ENCODE measurements around the gene METTL26.

Gene METTL26

GRCh38 chr16:658679-659571 is 22.8 kb upstream of the METTL26 start:
- no peak for DNase-seq

GRCh38 chr16:657487-657886 is 21.4 kb upstream of the METTL26 start:
- DNase-seq, result no peak

DNA sequence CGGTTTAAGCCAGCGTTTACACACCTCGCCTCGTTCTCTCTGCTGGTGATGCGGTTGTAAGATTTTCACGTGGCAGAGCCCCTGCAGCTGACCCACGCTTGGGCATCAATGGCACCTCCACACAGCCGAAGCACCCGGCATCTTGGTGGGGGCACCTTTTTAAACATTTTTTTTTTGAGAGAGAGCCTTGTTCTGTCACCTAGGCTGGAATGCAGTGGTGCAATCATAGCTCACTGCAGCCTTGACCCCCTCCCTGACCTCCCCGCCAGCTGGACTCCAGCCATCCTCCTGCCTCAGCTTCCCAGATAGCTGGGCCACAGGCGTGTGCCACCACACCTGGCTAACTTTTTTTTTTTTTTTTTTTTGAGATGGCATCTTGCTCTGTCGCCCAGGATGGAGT is 17.9 kb upstream of the METTL26 start:
- DNase-seq, result no peak

GRCh38 chr16:652454-653305 is 16.6 kb upstream of the METTL26 start:
- DNase-seq, result no peak

DNA sequence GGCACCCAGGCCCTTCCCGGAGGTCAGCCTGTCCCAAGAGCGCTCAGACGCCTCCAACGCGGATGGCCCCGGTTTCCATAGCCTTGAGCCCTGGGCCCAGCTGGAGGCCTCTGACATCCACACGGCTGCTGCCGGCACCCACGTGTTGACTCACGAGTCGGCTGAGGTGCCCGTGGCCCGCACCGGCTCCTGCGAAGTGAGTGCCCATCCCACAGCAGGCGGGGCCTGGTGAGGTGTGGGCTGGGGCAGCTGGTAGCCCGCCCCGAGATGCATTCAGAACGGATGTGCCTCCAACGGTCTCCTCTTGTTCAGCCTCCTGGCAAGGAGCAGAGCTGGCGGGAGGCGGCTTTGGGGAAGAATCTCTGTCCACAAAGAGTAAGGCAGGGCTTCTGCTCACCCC is 15.7 kb upstream of the METTL26 start:
- no peak for DNase-seq

DNA sequence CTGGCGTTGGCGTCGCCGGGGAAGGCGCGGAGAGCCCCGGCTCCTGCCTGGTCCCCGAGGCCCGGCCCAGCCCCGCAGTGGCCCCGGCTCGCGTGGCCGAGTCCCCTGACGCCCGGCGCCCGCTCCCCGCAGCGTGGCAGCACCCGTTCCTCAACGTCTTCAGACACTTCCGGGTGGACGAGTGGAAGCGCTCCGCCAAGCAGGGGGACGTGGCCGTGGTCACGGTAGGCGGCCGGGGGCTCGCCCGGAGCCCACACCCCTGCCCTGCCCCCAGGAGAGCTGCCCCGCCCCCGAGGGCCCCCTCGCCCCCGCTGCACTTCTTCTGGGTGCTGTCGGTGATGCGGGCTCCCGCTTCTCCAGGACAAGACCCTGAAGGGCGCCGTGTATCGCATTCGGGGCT is 13.5 kb upstream of the METTL26 start:
- DNase-seq, result no peak

DNA sequence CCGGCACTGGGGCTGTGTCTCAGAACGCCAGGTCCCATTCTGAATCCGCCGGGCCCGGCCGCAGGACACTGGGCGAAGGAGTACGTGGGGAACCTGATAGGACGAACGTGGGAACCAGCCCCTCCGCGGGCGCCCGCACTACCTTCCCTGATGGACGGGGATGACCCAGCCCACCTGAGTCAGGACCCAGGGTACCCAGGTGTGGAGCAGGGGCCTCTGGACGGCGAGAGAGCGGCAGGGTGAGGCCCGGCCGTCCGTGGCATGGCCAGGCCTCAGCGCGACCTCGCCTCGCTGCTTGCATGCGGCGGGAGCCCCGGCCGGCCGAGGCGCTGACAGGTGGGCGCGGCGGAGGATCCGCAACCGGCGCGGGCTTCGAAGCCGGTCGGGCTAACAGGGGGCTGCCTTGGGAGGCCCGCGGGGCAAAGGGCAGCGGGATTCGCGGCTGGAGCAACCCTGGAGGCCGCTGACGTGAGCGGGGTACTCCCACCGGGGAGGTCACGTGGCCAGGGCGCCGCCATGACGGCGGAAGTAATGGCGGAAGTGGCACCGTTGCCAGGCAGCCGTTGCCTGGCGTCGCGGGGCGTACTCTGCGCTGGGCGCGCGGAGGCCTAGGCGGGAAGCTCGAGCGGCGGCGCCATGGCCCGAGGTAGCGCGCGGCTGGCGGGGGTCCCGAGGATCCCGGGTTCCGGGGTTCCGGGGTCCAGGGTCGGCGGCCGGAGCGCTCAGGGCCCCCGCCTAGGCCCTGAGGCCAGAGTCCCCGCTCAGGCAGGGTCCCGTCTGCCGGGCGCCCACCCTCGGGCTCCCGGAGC is 12.9 kb upstream of the METTL26 start, which contains the start of gene WDR90:
WDR90 (plus strand) TSS at position 585 of the 809 bp plus-strand sequence; CDS start at position 637, 52 bp downstream.
- DNase-seq, result peak; percentile 91

GRCh38 chr16:648071-648780 is 12.1 kb upstream of the METTL26 start:
- peak; percentile 41 for DNase-seq

GRCh38 chr16:647173-647902 is 11.2 kb upstream of the METTL26 start:
- DNase-seq, result no peak

- DNase-seq, result no peak
These were observed 10.6 kb upstream of the METTL26 start for GRCh38 chr16:646679-647172.

- no peak for DNase-seq
These were observed 10.0 kb upstream of the METTL26 start for GRCh38 chr16:645852-646678.

DNA sequence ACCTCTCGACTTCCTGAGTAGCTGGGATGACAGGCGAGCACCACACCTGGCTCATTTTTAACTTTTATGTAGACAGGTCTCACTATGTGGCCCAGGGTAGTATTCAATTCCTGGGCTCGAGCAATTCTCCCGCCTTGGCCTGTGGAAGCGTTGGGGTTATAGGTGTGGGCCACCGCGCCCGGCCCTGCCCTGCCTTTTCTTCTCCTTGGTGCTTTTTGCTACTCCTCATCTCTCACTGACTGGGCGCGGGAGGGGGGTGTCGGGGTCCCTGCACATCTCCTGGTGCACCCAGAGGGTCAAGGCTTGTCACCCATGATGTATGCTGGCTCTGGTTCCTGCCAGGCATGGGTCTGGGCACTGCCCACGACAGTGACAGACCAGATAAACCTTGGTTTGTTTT is 8.5 kb upstream of the METTL26 start:
- no peak for DNase-seq

- no peak for DNase-seq
These were observed 6.9 kb upstream of the METTL26 start for GRCh38 chr16:643050-643368.

DNA sequence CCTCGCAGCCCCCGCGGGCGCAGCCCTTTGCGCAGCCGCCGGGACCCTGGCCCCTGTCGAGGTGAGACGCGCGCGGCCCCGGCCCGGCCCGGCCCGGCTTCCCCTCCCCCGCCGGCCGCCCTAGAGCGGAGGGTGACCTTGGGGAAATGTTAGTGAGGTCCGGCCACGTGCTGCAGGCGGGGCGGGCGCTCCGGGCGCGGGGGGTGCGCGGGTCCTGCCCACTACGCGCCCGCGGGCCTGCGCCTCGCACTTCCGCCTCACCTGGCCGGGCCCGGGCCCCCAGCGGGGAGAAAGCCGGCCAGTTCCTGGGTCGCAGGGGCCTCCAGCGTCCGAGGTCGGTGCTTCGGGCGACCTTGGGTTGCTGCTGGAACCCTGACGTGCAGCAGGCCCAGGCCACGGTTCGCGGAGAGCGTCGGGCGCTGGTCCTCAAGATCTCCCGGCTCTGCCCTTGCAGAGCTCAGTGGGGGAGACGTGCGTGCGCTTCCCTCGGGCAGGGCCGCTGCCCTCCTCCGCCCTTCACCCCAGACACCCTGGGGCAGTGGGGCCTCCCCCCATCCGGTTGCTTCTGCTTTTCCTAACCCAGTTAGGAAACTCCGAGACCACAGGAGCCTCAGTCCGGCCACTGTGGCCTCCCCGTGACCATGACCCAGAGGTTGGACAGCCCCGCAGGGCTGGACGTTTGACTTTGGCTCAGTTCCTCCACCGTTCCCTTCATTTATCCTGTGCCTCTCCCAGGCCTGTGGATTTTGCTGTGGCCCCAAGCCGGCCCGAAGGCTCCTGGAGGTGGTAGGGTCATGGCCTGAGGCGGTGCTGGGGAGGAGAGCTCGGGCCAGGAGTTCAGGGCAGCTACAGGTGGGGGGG is 6.3 kb upstream of the METTL26 start:
- DNase-seq, result peak; percentile 39

GRCh38 chr16:641326-642188 is 5.5 kb upstream of the METTL26 start, which contains the start of gene MCRIP2:
Gene MCRIP2, plus strand, starts transcription at chr16:641828. Its CDS starts 164 bp downstream, at chr16:641992.
- DNase-seq, result peak; percentile 69

- DNase-seq, result no peak
These were observed 4.5 kb upstream of the METTL26 start for GRCh38 chr16:640614-641013.

- DNase-seq, result no peak
These were observed 2.7 kb upstream of the METTL26 start for GRCh38 chr16:638836-639235.

DNA sequence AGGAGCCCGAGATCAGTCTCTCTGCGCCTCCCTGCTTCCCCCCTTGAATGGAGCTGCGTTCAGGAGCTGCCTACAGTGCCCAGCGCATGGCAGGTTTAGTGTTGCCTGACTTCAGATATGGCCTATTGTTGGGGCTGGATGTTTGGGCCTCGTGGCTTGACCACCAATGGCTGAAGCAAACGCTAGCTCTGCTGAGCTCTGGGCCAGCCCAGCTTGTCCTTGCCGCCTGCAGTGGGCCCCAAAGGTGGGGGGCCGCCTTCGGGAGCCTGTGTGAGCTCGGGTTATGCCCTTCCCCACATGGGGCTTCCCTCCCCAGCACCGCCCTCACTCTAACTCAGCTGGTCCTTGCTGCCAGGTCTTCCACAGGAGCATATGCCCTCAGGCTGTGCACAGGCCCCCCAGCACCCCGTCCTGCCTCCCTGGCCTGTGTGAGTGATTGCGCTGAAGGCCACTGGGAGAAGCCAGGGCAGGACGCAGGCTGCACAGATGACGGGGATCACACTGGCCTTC is 2.0 kb upstream of the METTL26 start:
- no peak for DNase-seq
